ENCODE results near the gene ACTN3. TPM values are rescaled to one million over a fixed set of nuclear protein-coding genes. Genes with fewer than 3 reads are reported as not detected.

The ACTN3 gene
- total and polyA plus RNA-seq, 2 of the 4 experiments (the other 2 are of a cell fraction): under 0.01 to 0.05 TPM

DNA sequence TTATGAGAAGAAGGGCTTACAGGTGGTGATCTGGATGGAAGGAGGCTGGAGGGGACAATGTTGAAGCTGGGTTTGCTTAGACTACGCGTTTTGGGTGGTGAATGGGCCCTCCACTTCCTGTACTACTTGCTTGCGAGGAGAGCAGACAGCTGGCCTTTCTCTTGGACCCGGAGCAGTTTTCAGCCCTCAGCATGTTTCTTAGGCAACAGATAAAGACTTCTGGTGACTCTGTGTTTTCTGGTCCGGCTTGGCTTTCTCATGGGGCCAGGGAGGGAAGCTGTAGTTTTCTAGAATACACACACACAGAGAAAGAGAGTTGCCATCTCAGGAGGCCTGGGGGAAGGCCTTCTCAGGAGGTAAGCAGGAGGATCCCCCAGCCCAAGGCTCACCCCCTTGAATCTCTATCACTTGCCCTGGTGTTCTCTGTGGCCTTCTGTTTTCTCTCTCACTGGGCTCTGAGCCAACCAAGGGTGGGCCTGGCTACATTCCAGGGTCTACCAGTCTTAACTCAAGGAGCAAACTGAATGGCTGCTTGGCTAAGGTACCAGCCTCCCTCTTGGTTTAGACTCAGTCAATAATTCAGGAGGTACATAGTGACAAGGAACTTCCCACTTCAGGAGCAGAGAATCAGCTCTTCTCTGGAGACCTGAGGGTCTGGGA is 48.7 kb downstream of the ACTN3 start:
- Histone ChIP-seq H3K4me3 (ENCODE audit: insufficient read depth, low read depth, low read length) (no peak overlapping the region), H3K9ac (ENCODE audit: low read depth, low read length) (peak overlapping the region; percentile 24; the same call in 1 of the 2 replicates), H3K9me1 (ENCODE audit: insufficient read depth, low read length) (peaks cover 24% of the 10 kb centered on the region), H4K91ac (ENCODE audit: insufficient read depth, low read depth, low read length) (no peak overlapping the region), H3K4ac (ENCODE audit: low read depth, low read length) (peak overlapping the region; percentile 25; the same call in 1 of the 2 replicates), H3K36me3 (ENCODE audit: control insufficient read depth, insufficient read depth, low read length) (peaks cover 16% of the 10 kb centered on the region), H3K9me3 (ENCODE audit: control insufficient read depth, insufficient read depth, low read length) (no peaks in the 10 kb centered on the region), H2AK5ac (ENCODE audit: low read depth, low read length) (no peak overlapping the region; the same call in 1 of the 2 replicates), H3K4me1 (ENCODE audit: control insufficient read depth, insufficient read depth, low read length) (peaks cover 11% of the 10 kb centered on the region), H3K14ac (replicated peaks; ENCODE audit: low read depth, low read length) (no peak overlapping the region; the same call in 1 of the 2 replicates), H3K23ac (ENCODE audit: low read depth, low read length) (peak overlapping the region; percentile 38; the same call in 1 of the 2 replicates), H4K8ac (ENCODE audit: low read depth in 2 of 2, low read length in 2 of 2) (peak overlapping the region in 1 of 2 experiments; percentile 46; a peak in 2 of 4 replicates), H3K4me2 (ENCODE audit: low read depth, low read length) (peak overlapping the region; percentile 62), H2BK5ac (ENCODE audit: low read depth, low read length, poor library complexity, severe bottlenecking) (peak overlapping the region; percentile 28), H2AFZ (replicated peaks; ENCODE audit: low read length, poor library complexity) (no peak overlapping the region), H2BK20ac (ENCODE audit: low read depth, low read length) (no peak overlapping the region), H2AK9ac (replicated peaks; ENCODE audit: low read depth, low read length, poor library complexity) (no peak overlapping the region), H2BK15ac (ENCODE audit: low read depth, low read length) (no peak overlapping the region), H3K56ac (ENCODE audit: extremely low read depth, insufficient read depth, low read length) (no peak overlapping the region), H3K18ac (ENCODE audit: low read depth, low read length) (peak overlapping the region; percentile 5; the same call in 1 of the 2 replicates), H3K79me1 (ENCODE audit: low read depth in 1 of 2, low read length in 2 of 2) (peaks cover 28 to 44% of the 10 kb centered on the region in 2 experiments), H2BK120ac (ENCODE audit: low read depth, low read length) (no peak overlapping the region), H3K27me3 (ENCODE audit: control insufficient read depth, insufficient read depth, low read length) (no peaks in the 10 kb centered on the region), H4K20me1 (ENCODE audit: insufficient read depth, low read length) (0 out of 2 replicates have a peak, but pooled peaks cover 4% of the 10 kb centered on the region), H4K5ac (ENCODE audit: low read depth, low read length) (peak overlapping the region; percentile 13; the same call in 1 of the 2 replicates), H3K27ac (ENCODE audit: insufficient read depth, low read length) (peak overlapping the region; percentile 61; the same call in 1 of the 2 replicates)
- BruUV-seq (replicated peaks): no TSS peak
- DNase-seq: peak; percentile 76
- intact Hi-C loops (cut with micrococcal nuclease) (no loop called here), in situ Hi-C loops (cut with MboI; ENCODE audit: low sequenced_read_pairs) (no loop called here), dilution Hi-C loops (cut with HindIII; ENCODE audit: low sequenced_read_pairs, unreplicated experiment) (no loop called here)
- ChIA-PET POLR2A (ENCODE audit: unreplicated experiment) (interaction anchor here (0.5 kb wide), 1 partner anchor 44 kb away, joined by 17 read pairs; no protein-coding TSS in a partner anchor), CTCF (interaction anchor here (0.6 kb wide), 1 partner anchor 76 kb away, joined by 6 read pairs; no protein-coding TSS in a partner anchor)
- ATAC-seq (ENCODE audit: low read depth): peak; percentile 22
- WGBS, 2 experiments (ENCODE audit: extremely low coverage in 2 of 2, insufficient read length in 1 of 2): no CpG with 5 or more reads among the region's 5 CpGs
- TF ChIP-seq NFE2L2 (IDR thresholded peaks at IDR 0.05; ENCODE audit: low read depth, low read length): no peak
- no peak for TF ChIP-seq MAFK (IDR thresholded peaks at IDR 0.05; ENCODE audit: low read depth, low read length)
- TF ChIP-seq, protein P1, sequence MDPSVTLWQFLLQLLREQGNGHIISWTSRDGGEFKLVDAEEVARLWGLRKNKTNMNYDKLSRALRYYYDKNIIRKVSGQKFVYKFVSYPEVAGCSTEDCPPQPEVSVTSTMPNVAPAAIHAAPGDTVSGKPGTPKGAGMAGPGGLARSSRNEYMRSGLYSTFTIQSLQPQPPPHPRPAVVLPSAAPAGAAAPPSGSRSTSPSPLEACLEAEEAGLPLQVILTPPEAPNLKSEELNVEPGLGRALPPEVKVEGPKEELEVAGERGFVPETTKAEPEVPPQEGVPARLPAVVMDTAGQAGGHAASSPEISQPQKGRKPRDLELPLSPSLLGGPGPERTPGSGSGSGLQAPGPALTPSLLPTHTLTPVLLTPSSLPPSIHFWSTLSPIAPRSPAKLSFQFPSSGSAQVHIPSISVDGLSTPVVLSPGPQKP (IDR thresholded peaks at IDR 0.05; ENCODE audit: borderline replicate concordance, low read depth, low read length): no peak
- no peak for TF ChIP-seq RCOR1 (IDR thresholded peaks at IDR 0.05; ENCODE audit: insufficient replicate concordance, low read length)
- TF ChIP-seq BHLHE40 (IDR thresholded peaks at IDR 0.05; ENCODE audit: low read depth, low read length): no peak
- TF ChIP-seq MAZ (IDR thresholded peaks at IDR 0.05; ENCODE audit: borderline replicate concordance, low read depth, low read length): no peak
- TF ChIP-seq RFX5 (IDR thresholded peaks at IDR 0.05; ENCODE audit: low read depth, low read length): no peak
- TF ChIP-seq SMC3 (IDR thresholded peaks at IDR 0.05; ENCODE audit: low read depth, low read length): no peak
- TF ChIP-seq CEBPB (IDR thresholded peaks at IDR 0.05; ENCODE audit: low read depth, low read length): no peak

Measured in IMR-90 (cell line).